NCI-H1417 treated with DMSO at 0.1 percent for 48 hours (cell line): ENCODE data around the gene NID1.
"Not testable (repeated sequence)": the region's sequence is repeated elsewhere in the genome, so short reads cannot be mapped to it uniquely, and the experiment has no call there.

Experiments
- DNase-seq: peaks from one replicate; lab custom pipeline; 2025; lab: John Stamatoyannopoulos, UW

NID1 gene

GRCh38 chr1:236064674-236065508, at the start of gene NID1:
Gene NID1 (minus strand): TSS chr1:236065090. CDS start chr1:236065079, 11 bp downstream.
- no peak for DNase-seq

GRCh38 chr1:236114076-236114747, 49.3 kb upstream of the NID1 start:
- no peak for DNase-seq

DNA sequence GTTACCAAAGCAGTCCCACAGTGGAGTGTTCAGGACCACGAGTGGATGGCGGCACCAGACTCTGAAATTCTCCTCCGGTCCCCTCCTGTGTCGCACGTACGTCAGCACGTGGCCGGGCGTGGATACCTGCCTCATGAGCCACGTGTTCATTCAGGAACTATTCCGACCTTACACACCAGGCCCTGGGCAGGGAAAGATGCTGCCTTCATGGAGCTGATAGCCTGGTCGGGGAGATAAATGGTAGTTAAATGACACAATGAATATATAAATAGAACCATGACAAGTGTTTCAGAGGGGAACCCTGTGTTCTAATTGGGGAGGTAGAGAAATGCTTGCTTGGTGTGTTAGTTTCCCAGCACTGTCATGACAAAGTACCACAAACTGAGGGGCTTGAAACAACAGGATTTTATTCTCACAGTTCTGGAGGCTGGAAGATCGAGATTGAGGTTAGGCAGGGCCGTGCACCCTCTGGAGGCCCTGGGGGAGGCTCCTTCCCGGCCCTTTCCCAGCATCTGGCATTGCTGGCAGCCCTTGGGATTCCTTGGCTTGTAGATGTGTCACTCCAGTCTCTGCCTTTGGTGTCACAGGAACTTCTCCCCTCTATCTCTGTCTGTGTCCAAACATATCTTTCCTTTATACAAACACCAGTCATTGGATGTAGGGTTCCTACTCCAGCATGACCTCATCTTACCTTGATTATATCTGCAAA, 48.6 kb upstream of the NID1 start:
- DNase-seq: no peak

DNA sequence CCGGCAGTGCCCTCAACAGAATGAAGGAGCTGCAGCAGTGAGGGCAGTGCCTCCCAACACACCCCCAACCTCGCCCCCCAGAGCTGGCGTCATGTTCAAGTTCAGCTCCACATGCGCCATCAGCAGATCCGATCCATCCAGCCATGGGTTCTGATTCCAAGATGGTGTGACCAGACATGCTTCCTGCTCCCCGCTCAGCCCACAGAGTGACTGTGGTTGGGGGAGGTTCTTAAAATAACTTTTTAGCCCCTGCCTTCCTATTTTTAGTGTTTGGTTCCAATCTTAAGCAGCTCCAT, 47.4 kb upstream of the NID1 start:
- DNase-seq: no peak

DNA sequence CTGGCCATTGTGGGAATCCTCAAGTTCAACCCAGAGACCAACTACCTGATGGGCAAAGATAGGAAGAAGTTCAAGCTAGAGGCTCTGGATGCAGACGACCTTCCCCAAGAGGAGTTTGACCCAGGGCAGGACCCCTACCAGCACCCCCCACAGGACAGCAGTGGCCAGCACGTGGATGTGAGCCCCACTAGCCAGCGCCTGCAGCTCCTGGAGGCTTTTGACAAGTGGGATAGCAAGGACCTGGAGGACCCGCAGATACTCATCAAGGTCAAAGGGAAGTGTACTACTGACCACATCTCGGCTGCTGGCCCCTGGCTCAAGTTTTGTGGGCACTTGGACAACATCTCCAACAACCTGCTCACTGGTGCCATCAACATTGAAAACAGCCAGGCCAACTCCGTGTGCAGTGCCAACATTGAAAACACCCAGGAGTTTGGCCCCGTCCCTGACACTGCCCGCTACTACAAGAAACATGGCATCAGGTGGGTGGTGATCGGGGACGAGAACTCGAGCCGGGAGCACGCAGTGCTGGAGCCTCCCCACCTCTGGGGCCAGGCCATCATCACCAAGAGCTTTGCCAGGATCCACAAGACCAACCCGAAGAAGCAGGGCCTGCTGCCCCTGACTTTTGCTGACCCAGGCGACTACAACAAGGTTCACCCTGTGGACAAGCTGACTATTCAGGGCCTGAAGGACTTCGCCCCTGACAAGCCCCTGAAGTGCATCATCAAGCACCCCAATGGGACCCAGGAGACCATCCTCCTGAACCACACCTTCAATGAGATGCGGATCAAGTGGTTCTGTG, 46.8 kb upstream of the NID1 start:
- DNase-seq: no peak

DNA sequence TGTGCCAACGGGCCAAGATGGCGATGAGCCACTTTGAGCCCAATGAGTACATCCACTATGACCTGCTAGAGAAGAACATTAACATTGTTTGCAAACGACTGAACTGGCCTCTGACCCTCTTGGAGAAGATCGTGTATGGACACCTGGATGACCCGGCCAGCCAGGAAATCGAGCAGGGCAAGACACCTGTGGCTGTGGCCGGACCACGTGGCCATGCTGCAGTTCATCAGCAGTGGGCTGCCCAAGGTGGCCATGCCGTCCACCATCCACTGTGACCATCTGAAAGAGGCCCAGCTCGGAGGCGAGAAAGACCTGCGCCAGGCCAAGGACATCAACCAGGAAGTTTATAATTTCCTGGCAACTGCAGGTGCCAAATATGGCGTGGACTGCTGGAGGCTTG, 45.2 kb upstream of the NID1 start:
- no peak for DNase-seq

DNA sequence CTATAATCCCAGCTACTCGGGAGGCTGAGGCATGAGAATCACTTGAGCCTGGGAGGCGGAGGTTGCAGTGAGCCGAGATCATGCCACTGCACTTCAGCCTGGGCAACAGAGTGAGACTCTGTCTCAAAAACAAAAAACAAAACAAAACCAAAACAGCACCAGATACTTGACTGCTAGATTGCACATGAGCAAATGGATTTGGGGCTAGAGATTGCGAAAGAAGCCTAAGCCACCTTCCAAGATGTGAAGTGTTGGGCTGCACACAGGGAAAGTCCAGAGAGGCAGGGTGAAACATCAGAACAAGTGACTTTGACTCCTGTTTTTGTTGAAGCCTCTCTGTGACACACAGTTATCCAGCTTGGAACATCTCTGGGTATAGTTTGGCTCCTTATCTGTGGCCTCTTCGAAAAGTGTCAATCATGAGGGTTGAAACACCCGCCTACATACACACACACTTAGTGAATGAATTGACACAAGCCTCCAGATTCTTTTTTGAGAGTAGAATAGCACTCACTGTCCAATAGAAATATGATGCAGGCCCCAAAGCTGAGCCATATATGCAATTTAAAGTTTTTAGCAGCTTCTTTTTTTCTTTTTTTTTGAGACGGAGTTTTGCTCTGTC, 43.2 kb upstream of the NID1 start:
- DNase-seq: no peak

DNA sequence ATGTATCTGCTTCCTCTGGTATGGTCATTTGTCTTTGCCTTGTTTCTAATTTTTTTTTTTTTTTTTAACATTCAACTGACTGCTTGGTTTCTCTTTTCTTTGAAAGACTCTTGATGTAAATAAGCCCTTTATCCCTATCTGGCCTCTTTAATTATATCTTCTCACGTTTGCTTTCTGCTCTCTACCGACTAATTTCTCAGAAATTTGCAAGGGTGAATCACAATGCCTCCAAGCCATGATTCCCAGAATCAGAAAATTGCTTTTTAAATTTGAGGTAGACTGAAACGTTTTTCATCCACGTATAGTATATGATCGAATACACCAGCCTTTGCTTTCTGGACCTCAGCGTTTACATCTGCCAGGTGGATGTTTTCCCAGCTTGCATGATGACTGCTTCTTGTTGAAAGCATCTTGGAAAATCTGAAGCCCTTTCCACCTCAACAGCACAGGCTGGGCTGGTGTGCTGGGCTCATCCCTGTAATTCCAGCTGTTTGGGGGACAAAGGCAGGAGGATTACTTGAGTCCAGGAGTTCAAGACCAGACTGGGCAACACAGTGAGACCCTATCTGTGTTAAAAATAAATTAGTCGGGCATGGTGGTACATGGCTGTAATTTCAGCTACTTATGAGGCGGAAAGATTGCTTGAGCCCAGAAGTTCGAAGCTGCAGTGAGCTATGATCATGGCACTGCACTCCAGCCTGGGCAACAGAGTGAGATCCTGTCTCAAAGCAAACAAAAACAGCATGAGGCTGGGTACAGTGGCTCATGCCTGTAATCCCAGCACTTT, 42.4 kb upstream of the NID1 start:
- no peak for DNase-seq

- peak; percentile 21 for DNase-seq
Measured at GRCh38 chr1:236103646-236104218, 38.8 kb upstream of the NID1 start.

DNA sequence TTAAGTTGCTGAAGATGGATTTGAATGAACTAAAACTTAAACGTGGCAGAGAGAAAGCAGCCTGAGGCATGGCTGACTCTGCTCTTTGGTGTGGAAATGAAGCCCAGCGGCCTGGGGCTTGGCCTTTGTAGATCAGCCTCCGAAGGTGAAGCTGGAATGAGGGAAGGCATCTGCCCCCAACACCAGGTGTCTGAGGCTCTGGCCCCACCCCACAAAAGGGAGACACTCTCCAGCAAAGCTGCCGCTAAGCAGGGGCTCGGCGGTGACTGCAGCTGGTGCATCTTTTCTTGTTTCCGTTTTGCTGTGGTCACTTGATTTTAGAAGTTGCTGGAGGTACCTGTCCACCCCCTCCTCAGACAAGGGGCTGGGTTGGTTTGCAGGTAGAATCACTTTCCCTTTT, 38.2 kb upstream of the NID1 start:
- no peak for DNase-seq

DNA sequence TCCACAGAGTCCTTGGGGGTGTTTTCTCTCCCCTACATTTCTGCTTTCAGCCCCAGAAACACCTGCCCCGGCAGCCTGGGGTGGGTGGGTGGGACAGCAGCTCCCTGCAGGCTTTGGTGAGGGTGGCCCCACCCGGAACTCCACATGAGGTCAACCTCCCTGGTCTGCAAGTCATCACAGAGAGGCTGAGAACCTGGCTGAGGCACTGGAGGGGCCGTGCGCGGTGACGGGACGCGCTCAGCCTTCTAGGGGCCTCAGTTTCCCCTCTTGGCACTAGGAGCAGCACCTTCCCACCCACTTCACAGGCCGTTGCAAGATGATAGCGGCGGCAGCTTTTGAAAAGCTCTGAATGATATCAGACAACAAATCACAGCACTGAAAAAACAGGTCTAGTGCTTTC, 37.7 kb upstream of the NID1 start:
- no peak for DNase-seq

- no peak for DNase-seq
Measured at GRCh38 chr1:236101233-236102200, 36.6 kb upstream of the NID1 start.

DNA sequence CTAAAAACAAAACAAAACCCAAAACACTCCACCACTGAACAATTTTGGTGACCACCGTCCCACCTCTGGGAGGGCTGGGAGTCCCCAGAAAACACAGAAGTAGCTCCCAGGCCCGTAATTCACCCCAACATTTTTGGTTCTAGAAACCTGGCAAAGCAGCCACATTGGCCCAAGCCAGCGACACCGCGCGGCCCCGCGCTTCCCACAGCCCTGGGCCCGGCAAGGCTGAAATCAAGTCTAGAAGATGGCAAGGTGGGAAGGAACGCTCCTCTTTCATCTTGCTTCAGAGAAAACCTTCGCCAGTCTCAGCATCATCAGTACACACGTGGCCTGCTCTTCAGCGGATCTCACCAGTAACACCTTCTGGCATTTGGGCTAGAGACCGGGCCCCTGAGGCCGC, 35.9 kb upstream of the NID1 start:
- no peak for DNase-seq

GRCh38 chr1:236099355-236099974, 34.6 kb upstream of the NID1 start:
- DNase-seq: no peak

DNA sequence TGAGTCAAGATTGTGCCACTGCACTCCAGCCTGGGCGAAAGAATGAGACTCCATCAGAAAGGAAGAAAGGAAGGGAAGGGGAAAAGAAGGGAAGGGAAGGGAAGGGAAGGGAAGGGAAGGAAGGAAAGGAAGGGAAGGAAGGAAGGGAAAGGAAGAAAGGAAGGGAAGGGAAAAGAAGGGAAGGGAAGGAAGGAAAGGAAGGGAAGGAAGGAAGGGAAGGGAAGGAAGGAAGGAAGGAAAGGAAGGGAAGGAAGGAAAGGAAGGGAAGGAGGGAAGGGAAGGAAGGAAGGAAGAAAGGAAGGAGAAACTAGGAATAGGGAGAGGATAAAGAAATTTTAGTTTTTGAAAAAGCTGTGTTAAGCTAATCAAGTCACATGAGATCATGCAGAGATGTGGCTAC, 33.4 kb upstream of the NID1 start:
- DNase-seq: no peak

GRCh38 chr1:236096660-236097482, 32.0 kb upstream of the NID1 start:
- not testable (repeated sequence) for DNase-seq

- no peak for DNase-seq
Measured at GRCh38 chr1:236095705-236096520, 31.0 kb upstream of the NID1 start.
